Osteoblast (primary cell): ENCODE results near the gene COG3. TPM values are rescaled to one million over a fixed set of nuclear protein-coding genes. Genes with fewer than 3 reads are reported as not detected.

Source experiments
- DNase-seq: peaks from one replicate; pipeline ENCODE4 v3.0.0; 2011; ENCODE audit warnings: low spot score, mixed read lengths; ENCODE audit not compliant: insufficient read length; ENCODE audit errors: missing footprints
- H2AFZ ChIP-seq: 2 replicates; pipeline ENCODE4 v1.6.0; 2011; ENCODE audit warnings: mild to moderate bottlenecking, low read length
- H3K27ac ChIP-seq: 2 replicates; pipeline ENCODE4 v1.5.1; 2011; ENCODE audit warnings: mild to moderate bottlenecking, low read depth, low read length, moderate library complexity
- H3K27me3 ChIP-seq: 2 replicates; pipeline ENCODE4 v1.6.0; 2012; ENCODE audit warnings: mild to moderate bottlenecking, control low read depth, inconsistent platforms, low read length, moderate library complexity; ENCODE audit not compliant: insufficient read depth
- H3K36me3 ChIP-seq: 2 replicates; pipeline ENCODE4 v1.5.1; 2011; ENCODE audit warnings: mild to moderate bottlenecking, low read length, control low read depth, moderate library complexity; ENCODE audit not compliant: insufficient read depth
- H3K4me1 ChIP-seq: 2 replicates; pipeline ENCODE4 v1.5.1; 2011; ENCODE audit warnings: mild to moderate bottlenecking, low read length, control low read depth, moderate library complexity; ENCODE audit not compliant: insufficient read depth
- H3K4me2 ChIP-seq: 2 replicates; pipeline ENCODE4 v1.6.0; 2011; ENCODE audit warnings: mild to moderate bottlenecking, low read length; ENCODE audit not compliant: insufficient read depth
- H3K4me3 ChIP-seq: fragments of 200-600 bp; sonication (generic); 3 replicates; pipeline ENCODE4 v1.5.1; 2012; ENCODE audit warnings: mild to moderate bottlenecking, low read length, inconsistent platforms; ENCODE audit not compliant: insufficient read depth
- H3K79me2 ChIP-seq: 2 replicates; pipeline ENCODE4 v1.6.0; 2012; ENCODE audit warnings: mild to moderate bottlenecking, low read length, control low read depth, inconsistent platforms; ENCODE audit not compliant: insufficient read depth
- H3K9me3 ChIP-seq: 2 replicates; pipeline ENCODE4 v1.5.1; 2011; ENCODE audit warnings: low read depth, low read length, control low read depth
- H4K20me1 ChIP-seq: 2 replicates; pipeline ENCODE4 v1.6.0; 2012; ENCODE audit warnings: mild to moderate bottlenecking, low read length, control low read depth; ENCODE audit not compliant: insufficient read depth
- total RNA-seq: library from RNA; depleted of rRNA; stranded (reverse); fragments of >200 nt; gene quantifications from 2 replicates; pipeline ENCODE4 v1.2.3, GENCODE V29; 2012
- TF ChIP-seq, protein P1 (sequence below): IDR thresholded peaks from 2 replicates; pipeline ENCODE4 v1.5.1; 2011; ENCODE audit warnings: mild to moderate bottlenecking, low read depth, low read length, moderate library complexity; ENCODE audit errors: extremely low read depth

Gene COG3
- total RNA-seq, 1 donor: 35.5 TPM

DNA sequence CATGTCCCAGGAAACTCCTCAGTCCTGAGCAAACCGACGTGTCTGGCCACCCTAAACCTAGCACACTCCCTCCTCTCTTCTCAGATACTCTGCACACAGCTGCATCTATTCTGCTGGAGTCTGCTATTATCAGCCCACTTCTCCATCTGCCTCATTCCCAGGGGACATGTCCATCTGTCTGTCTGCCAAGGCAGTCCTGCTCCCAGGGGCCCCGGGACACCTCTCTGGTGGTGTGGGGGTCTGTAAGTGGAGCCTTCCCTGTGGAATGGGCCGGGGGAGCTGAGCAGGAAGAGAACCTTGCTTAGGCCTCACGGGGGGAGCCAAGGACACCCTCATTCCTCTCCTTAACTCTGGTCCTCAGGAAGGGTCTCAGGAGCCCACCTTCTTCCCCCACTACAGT is 78.1 kb downstream of the COG3 start:
- DNase-seq: no peak
- Histone ChIP-seq H3K4me2 (no peak overlapping the region), H2AFZ (no peak overlapping the region), H3K27ac (no peak overlapping the region), H3K79me2 (no peaks in the 10 kb centered on the region), H3K36me3 (no peaks in the 10 kb centered on the region), H3K4me3 (no peak overlapping the region), H3K4me1 (no peaks in the 10 kb centered on the region), H3K27me3 (peaks cover 14% of the 10 kb centered on the region), H4K20me1 (no peaks in the 10 kb centered on the region), H3K9me3 (no peaks in the 10 kb centered on the region)
- TF ChIP-seq, protein P1, sequence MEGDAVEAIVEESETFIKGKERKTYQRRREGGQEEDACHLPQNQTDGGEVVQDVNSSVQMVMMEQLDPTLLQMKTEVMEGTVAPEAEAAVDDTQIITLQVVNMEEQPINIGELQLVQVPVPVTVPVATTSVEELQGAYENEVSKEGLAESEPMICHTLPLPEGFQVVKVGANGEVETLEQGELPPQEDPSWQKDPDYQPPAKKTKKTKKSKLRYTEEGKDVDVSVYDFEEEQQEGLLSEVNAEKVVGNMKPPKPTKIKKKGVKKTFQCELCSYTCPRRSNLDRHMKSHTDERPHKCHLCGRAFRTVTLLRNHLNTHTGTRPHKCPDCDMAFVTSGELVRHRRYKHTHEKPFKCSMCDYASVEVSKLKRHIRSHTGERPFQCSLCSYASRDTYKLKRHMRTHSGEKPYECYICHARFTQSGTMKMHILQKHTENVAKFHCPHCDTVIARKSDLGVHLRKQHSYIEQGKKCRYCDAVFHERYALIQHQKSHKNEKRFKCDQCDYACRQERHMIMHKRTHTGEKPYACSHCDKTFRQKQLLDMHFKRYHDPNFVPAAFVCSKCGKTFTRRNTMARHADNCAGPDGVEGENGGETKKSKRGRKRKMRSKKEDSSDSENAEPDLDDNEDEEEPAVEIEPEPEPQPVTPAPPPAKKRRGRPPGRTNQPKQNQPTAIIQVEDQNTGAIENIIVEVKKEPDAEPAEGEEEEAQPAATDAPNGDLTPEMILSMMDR: no peak

DNA sequence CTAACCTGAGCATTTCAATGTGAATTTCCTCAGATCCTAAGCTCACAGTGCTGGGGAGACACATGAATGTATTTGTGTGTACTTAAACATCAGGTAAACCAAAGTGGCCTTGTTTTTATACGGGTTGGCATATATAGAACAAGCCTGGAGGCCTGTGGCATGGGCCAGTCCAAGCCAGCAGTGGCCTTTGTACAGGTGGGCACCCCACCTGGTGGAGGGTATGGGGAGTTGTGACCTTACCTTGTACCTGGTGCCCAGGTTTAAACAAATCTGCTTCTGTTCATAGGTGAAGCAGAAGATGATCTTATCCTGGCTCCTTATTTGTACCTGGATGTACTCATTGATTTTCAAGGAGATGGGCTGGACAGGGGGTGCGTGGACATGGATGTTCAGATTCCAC is 79.8 kb downstream of the COG3 start:
- Histone ChIP-seq H3K27ac (no peak overlapping the region), H4K20me1 (no peaks in the 10 kb centered on the region), H3K4me2 (no peak overlapping the region), H3K9me3 (no peaks in the 10 kb centered on the region), H3K79me2 (no peaks in the 10 kb centered on the region), H3K36me3 (no peaks in the 10 kb centered on the region), H3K4me3 (no peak overlapping the region), H3K4me1 (no peaks in the 10 kb centered on the region), H2AFZ (no peak overlapping the region), H3K27me3 (peaks cover 21% of the 10 kb centered on the region)
- TF ChIP-seq, protein P1: no peak
- no peak for DNase-seq

DNA sequence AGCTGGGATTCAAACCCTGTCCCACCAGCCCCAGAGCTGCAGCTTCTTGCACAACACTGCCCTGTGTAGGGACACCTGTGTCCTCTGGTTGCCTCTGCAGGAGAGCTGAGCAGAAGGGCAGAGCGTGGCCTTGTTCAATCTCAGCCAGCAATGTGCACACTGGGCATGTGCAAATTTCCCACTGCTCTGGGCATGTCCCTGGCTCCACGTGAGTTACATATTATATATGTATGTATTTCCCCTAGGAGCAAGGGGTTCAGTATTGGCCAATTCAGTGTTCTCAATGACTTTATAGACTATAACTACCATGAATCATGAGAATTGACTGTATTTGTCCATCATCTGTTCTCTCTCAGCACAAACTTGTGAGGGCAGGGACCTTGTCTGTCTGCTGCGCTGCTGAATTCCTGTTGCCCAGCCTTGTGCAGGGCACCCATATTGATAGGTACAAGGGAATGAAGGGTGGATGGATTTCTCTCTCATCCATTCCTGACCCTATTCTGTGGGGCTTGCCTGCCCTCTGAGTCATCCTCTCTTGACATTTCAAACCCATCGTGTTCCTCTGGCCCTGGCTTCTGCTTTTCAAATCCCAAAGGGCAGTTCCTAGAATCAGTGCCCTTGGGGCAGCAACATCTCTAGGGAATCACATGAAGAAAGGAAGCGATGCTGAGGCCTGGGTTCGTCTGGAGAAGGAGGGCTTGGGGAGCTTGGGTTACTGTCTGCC is 81.1 kb downstream of the COG3 start:
- Histone ChIP-seq H2AFZ (no peak overlapping the region), H4K20me1 (no peaks in the 10 kb centered on the region)

DNA sequence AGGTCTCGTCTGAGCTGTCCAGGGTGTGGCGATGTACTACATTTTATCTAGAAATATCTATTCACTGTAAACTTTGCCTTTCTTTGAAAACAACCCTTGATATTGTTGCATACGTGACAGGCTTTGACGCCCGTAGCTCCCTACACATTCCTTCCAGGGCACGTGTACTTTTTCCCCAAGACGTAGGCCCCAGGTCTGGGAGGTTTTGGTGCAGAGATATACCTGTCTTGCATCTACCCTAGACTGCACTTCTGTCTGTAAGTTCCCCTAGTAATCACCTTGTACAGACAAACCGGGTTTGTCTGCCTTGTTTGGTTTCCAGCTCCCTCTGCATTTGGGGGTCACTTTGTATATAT is 81.6 kb downstream of the COG3 start:
- no peak overlapping the region for H3K27ac ChIP-seq
- TF ChIP-seq, protein P1: no peak
- H2AFZ ChIP-seq: no peak overlapping the region
- no peak overlapping the region for H3K4me2 ChIP-seq
- H3K9me3 ChIP-seq: no peaks in the 10 kb centered on the region
- no peaks in the 10 kb centered on the region for H3K79me2 ChIP-seq
- H3K4me3 ChIP-seq: no peak overlapping the region
- no peaks in the 10 kb centered on the region for H4K20me1 ChIP-seq
- no peaks in the 10 kb centered on the region for H3K36me3 ChIP-seq
- no peaks in the 10 kb centered on the region for H3K4me1 ChIP-seq
- H3K27me3 ChIP-seq: peaks cover 28% of the 10 kb centered on the region
- DNase-seq: no peak

More for the DNA sequence above, 81.1 kb downstream of the COG3 start:
- no peaks in the 10 kb centered on the region for H3K4me1 ChIP-seq
- H3K4me3 ChIP-seq: no peak overlapping the region
- no peaks in the 10 kb centered on the region for H3K9me3 ChIP-seq
- H3K4me2 ChIP-seq: no peak overlapping the region
- TF ChIP-seq, protein P1: no peak
- no peak overlapping the region for H3K27ac ChIP-seq
- H3K36me3 ChIP-seq: no peaks in the 10 kb centered on the region
- no peak for DNase-seq
- peaks cover 28% of the 10 kb centered on the region for H3K27me3 ChIP-seq
- H3K79me2 ChIP-seq: no peaks in the 10 kb centered on the region
